HG03342 (cell line): Measurements from ENCODE around the gene NPEPL1.

Experiments
- ATAC-seq: cut with Tn5 transposase; IDR thresholded peaks from one replicate; pipeline ENCODE4 v1.9.1; 2021; ENCODE audit warnings: mild to moderate bottlenecking, moderate library complexity; ENCODE audit not compliant: unreplicated experiment

NPEPL1 gene

DNA sequence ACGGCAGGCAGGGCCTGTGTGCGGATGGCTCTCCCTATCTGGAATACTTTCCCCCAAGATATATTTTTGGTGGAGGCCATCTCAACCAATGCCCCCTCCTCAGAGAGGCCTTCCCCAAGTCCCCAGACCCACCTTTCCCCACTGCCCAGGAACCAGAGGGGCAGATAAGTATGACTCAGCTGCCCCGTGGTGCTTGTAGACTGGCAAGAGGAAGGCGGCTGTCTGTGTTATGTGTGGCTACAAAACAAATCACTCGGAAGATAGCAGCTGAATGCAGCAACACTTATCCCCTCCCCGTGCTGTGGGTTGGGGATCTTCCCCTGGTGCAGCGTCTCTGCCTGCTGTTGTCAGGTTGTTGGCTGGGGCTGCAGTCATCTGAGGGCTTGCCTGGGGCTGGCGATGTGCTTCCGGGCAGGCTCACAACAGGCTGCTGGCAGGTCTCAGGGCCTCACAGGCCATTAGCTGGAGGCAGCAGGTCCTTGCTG is 7.1 kb downstream of the NPEPL1 start:
- no peak for ATAC-seq

DNA sequence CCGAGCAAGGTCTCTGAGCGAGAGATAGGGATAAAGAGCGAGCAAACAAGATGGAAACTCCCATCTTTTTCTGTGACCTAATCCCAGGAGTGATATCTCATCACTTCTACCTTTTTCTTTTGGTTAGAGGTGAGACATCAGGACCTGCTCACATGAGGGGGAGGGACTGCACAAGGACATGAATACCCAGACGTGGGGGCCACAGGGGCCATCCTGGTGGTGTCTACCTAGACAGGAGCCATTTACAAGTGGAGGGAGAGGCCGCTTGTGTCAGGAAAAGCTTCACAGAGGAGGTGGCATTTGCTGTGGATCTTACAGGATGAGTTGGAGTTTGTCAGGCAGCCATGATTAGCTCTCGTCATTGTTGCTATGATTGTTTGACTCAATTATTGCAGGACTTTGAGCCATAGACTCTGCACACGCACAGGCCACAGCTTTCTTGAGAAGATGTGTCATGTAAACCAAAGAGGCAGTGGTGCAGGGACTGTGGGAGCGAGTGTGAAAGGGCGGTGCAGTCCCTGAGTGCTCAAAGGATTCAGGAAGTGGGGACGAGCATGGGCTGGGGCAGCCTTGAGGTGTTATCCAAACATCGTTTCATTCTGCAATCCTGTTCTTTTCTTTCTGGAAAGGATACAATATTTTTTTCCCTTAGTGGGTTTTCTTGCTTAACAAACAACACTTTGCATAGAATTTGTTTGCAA is 7.7 kb downstream of the NPEPL1 start:
- no peak for ATAC-seq

DNA sequence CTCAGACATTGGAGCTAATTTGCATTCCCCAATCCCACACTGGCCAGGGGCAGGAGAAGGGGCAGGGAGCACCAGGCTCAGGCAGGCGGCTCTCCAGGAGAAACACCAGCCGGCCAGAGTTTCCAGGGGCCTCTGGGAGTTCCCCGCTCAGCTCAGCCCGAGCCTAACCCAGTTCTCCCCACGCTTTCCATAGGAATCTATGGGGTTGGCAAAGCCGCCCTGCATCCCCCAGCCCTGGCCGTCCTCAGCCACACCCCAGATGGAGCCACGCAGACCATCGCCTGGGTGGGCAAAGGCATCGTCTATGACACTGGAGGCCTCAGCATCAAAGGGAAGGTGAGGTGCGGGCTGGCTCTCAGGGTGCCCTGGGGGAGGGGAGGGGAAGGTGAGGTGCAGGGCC is 8.2 kb downstream of the NPEPL1 start:
- ATAC-seq, result no peak

DNA sequence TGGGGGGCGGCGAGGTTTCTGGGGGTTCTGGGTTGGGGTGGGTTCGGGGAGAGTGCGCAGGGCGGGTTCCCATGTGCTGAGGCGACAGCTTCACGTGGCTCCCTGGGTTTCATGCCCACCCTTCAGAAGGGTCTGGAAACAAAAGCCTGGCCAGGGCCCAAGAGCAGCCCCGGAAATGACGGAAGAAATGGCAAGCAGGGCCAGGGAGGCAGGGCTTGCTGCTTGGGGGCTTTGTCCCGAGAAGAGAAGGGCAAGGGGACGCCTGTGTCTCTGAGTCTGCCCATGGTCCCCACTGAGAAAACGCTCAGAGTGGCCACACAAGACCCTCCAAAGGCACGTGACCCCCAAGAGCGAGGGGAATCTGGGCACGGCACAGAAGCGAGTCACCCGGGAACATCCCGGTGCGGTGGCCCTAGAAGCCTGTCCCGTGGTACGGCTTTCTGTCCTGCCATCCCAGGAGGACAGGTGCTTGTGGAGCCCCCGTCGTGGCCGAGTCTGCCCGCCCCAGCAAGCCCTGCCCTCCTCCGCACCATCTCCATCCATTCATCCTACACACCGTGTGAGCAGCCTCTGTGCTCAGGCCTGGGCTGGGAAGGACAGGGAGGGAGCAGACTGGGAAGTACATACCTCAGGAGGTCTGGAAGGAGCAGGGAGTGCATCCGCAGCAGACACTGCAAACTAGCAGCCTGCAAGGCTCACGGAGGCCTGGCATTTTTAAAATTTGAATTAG is 9.0 kb downstream of the NPEPL1 start:
- ATAC-seq, result no peak

DNA sequence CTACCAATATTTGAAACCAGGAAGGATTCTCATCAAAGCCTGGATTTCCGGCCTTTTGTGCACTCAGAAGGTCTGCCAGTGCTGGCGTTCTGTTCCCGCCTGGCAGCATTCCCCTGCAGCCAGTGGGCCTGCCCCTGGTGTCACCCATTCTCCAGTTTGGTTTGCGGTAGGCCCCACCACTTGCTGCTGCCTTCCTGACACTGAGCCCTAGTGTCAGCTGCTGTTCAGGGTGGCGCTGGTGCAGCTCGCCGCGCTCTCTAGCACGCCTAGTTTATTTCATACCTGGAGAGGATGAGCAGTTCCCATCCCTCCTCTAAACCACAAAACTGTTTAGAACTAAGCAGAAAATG is 9.5 kb downstream of the NPEPL1 start:
- ATAC-seq, result no peak

DNA sequence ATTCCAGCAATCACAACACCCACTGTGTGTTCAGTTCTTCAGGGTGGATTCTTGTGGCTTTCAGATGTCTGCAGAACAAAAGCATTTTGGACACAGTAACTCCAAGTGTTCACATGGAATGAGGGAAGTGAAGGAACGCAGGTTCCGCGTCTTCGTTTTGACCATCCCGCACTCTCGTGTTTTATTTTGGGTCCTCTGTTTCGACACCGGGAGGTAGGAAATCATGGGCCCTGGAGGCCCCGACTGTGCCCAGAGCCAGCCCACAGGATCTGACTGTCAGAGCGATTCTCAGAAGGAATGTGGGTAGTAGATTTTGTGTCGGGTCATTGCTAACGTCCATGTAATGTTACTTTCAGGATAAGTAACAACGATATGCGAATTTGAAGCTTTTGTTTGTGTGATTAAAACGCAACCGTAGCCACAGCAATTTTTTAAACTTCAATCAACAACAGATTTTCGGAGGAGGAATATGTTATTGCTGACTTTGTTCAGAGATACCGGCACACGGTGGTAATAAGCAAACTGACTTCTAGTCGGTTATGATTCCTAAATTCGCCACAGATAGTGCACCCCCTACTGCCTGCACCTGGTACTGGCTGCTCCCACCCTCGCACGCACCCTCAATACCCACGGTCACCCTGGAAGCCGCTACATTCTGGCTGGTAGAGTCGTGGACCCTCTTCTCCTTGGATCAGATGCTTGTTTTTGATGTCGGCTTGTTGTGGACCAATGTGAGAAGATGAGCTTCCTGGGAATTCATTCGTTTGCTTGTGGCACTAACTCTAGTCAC is 10.5 kb downstream of the NPEPL1 start:
- ATAC-seq, result no peak

DNA sequence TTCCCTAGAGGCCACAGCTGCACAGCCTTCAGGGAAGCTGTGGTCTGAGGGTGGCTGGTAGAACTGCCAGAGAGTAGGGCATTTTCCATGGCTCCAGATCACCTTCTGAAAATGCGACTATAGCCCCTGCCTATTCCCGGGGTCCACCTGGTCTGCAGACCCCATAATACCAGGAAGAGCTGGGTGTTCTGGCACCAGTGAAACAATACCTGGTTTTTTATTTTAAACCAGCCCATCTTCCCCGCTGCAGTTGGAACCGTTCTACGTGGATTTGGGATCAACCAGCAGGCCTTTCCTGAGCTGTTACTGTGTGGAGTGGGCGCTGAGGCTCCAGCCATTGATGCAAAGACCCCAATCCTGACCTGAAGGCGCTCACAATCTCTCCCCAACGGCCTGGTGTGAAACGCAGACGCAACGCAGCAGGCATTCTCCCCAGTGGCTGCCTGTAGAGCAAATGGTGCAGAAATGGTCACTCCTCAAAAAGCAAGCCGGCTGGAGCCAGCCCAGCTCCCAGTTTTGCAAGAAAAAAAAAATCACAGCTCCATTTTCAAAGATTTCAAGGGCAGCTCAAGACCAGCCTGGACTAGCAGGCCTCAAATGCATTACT is 11.3 kb downstream of the NPEPL1 start:
- ATAC-seq, result no peak

DNA sequence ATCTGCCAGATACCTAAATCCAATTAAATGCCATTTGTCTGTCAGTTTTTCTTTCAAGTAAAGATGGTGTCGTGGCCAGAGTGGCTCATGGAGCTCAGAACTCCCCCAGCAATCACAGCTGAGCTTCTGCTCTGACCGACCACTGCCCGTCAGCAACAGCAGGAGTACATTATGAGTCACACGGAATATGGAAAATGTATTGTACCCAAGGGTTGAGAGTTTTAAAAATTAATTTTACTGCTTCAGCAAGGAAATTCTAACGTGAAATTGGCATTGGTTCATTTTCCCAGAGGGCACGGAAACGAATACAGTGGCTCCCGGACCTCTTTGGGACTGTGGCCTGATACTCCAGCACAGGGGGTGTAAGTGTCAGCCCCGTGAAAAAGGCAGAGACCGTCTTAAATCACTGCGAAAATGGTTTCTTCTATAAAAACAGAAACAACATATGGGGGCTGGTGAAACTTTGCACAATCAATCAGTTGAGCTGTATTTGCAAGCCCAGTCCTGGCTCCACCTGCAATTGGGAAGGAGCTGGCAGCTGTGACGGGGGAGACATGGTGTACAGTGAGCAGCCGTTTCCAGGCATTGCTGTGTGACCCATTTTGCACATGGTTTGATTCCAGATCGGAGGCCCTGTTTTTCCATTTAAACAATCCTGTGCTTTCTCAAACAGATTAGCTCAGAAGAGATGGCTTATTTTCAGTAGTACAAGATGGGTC is 12.8 kb downstream of the NPEPL1 start:
- no peak for ATAC-seq

DNA sequence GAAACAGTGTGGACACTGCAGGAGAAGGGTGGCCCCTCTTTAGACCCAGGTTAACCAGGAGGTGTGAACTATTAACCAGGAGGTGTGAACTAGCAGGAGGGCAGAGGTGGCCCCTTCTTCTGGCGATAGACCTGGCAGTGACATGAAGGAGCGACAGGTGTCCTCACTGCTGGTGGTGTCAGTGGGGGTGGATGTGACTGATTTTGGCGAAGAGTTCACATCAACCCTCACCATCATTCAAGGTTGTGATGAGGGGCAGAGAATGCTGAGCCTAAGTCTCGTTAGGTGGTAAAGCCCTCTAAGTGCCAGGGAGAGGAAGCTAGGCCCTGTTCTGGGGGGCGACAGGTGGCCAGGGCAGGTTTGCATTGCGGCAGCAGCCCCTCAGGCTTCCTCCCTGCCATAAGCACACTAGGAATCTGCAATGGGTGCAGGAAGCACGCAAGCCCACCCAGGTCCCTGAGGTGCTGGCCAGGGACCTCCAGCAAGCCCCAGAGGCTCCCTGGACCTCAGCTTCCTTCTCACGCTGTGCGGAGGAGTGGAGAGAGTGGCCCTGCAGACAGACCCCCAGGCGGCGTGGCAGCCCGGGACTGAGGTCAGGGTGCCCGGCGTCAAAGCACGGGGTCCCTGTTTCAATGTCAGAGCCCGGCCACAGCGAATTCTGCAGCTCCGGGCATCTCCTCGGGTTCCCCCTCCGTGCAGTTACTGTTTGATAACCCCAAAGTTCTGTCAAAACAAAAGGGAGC is 13.7 kb downstream of the NPEPL1 start:
- no peak for ATAC-seq

DNA sequence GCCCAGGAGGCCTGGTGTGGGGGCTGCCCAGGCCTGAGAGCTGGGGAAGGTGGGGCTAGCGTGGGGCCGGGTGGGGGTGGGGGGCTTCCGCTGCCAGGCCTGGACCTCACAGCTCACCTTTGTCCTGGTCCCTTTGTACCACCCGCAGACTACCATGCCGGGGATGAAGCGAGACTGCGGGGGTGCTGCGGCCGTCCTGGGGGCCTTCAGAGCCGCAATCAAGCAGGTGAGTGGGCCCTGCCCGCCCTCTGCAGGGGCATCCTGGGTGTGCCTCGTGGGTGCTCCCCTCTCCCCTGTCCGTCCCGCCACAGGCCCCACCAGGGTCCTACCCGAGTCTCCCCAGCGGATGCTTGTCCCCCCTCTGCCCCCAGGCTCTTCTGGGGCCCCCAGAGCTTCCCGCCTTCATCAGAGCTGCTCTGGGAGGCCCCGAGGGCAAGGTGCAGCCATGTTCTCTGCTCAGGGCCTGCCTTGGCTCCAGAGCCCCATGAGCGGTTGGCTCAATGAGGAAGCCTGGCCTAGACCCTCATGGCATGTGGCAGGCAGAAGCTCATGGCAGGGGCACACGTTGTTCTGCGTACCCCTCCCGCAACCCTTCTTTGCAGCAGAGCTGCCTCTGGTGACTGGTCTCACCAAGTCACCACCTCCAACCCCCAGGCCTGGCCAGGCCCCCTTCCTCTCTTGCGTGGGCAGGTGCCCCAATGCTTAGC is 14.5 kb downstream of the NPEPL1 start:
- ATAC-seq, result no peak

DNA sequence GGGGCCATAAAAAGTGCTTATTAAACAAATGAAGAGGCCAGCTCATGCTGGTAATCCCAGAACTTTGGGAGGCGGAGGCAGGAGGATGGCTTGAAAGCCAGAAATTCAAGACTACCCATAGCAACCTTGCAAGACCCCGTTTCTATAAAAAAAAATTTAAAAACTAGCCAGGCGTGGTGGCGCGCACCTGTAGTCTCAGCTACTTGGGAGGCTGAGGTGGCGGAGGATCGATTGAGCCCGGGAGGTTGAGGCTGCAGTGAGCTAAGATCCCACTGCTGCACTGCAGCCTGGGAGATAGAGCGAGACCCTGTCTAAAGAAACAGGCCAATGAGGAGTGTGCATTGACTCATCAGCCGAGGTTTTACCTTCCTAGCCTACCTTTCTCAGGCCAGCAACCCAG is 15.2 kb downstream of the NPEPL1 start:
- no peak for ATAC-seq

DNA sequence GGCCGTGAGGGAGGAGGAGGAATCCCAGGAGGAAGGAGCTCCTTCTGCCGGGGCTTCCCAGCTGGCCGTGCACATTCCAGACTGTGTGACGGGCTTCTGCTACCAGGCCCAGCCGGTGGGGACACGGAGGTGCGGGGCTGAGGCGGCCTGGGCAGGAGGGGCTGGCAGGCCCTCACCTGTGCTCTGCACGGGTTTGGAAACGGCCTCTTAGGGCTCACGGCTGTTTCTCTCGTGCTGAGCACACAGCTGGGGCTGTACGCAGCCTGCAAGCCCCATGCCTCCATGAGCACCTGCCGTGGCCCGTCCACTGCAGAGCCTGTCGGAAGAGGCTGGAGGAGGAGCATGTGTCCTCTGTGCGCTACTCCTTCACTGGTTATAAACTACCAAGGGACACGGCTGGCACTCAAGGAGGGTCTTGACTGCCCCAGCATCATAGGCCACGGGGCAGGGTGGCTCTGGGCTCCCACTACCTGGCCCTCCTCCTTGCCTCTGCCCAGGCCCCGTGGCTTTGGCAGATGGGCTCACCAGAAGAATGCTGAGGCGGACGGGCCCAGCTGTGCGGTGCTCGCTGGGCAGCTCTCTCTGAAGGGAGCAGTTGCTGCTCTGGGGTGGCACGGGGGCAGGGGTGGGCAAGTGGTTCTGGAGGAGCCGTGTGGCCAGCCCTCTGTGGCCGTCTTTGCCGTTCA is 15.8 kb downstream of the NPEPL1 start:
- ATAC-seq, result no peak

DNA sequence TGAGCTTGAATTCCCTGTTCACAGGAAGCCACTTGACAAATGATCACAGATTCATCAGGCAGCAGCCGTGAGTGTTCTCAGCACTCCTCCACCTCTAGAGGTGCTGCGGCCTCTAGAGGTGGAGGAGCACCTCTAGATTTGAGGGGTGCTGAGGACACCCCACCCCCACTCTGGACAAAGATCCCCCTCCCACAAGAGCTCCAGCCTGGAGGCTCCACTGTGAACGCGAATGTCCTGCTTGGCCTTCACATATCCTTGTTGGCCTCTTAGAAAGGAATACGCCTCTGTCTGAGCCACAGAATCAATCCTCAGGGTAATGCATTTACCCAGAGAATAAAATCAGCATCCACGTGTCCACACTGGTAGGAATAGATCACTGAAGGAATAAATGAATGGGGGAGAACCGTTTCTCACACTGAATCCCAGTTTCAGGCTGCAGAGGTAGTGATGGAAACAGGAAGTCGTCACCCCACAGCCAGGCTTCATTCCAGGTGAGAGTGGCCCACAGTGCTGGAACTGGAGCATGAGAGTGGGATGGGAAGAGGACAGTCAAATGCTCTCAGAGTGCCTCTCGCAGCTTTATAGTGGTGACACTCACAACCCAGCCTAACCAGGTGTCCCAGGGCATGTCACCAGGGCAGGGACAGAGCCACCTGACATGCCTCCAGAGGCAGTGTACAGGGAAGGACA is 16.6 kb downstream of the NPEPL1 start:
- no peak for ATAC-seq

DNA sequence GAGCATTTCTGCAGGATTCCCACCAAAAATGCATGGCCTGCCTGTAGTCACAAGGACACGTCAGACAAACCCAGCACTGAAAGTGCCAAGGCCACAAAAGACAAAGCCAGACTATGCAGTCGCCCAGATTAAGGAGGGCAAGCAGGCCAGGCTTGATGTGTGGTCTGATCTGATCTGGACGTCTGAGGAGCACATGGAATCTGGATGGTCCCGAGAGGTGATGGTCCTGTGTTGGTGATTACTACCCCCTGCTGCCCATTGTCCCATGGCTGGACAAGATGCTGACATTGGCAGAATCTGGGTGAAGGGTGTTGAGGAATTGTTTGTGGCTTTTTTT is 17.1 kb downstream of the NPEPL1 start:
- no peak for ATAC-seq

DNA sequence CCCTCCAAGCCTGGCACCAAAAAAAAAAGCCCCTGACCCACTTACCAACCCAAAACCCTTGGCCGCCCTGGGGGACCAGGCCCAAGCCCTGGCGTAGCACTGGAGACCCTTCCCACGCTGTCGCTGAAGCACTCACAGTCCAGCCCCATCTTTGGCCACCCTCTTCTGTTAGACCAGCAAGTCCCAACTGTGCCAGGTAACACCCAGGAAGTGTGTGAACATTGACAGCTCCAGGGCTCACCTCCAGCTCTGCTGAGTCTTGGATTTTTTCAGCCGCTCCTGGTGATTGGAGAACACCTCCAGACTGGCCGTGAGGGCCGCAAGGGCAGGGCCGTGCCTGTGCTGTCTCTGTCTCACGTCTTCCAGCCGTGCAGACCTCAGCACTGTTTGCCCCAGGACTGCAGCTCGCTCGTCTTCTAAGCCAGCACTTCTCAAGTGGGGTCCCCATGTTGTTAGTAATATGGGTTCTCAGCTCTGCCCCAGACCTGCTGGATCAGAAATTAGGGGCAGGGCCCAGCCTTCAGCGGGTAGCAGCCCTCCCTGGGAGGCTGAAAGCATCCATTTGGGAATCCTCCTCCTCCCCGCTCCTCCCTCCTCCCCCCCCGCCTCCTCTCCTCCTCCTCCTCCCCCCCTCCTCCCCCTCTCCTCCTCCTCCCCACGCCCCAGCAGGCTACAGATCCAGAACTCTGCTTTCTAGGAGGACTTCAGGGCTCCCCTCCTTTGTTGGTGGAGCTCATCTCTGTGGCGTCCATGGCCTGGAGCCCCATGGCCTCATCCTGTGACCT is 18.1 kb downstream of the NPEPL1 start:
- ATAC-seq, result no peak

DNA sequence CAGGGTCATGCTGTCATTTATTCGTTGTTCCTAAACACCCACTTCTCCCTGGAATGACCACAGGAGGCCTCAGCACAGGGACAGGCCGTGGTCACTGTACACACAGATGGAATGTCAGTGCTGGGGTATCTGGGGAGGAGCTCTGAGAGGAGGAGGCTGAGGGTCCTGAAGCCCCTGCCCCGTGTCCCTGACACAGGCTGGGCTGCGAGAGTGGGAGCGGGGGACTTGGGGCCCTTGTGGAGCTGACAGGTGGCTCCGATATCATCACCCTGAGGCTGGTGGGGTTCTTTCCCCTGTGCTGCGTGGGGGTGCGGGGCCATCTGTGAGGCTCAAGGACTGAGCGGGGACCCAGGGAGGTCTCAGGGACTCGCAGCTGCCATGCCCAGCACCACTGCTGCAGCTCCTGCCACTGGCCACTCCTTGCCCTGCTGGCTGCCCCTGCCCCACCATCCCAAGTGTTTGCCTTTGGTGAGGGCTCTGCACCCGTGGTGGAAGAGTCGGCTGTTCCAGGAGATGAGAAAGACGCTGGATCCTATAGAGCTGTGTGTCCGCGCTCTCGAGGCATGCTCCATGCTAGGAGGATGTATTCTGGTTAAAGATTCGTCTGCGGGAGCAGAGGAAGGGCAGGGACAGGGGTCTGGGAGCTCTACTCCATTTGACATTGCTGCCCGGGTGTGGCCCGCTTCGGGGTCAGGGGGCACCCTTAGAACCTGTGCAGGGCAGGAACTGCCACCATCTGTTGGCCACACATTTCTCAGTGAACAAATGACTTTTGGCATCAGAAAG is 18.9 kb downstream of the NPEPL1 start:
- ATAC-seq, result no peak
